SH-SY5Y (cell line): ENCODE data around the gene SLC13A4.

Experiments used
- GATA2 ChIP-seq: IDR thresholded peaks from 2 replicates; pipeline ENCODE4 v1.6.1; 2011; ENCODE audit warnings: mild to moderate bottlenecking, low read depth, low read length
- GATA3 ChIP-seq: IDR thresholded peaks from 2 replicates; pipeline ENCODE4 v1.6.1; 2011; ENCODE audit warnings: low read depth, mild to moderate bottlenecking, low read length, moderate library complexity

- no peak for TF ChIP-seq GATA2
- TF ChIP-seq GATA3, result no peak
Observed at GRCh38 chr7:135648235-135648634, 79.8 kb downstream of the SLC13A4 start.
